ENCODE results near the gene DDX6.
"Not testable (repeated sequence)": the region's sequence is repeated elsewhere in the genome, so short reads cannot be mapped to it uniquely, and the experiment has no call there.

The DDX6 gene

GRCh38 chr11:118791111-118791960, at the start of gene DDX6:
Gene DDX6, minus strand, starts transcription at chr11:118791164. Its CDS starts 4,913 bp downstream, at chr11:118786251.
- peak; percentile 91 for DNase-seq

GRCh38 chr11:118838905-118839553, 48.1 kb upstream of the DDX6 start:
- DNase-seq = no peak

GRCh38 chr11:118837868-118838267, 46.9 kb upstream of the DDX6 start:
- no peak for DNase-seq

GRCh38 chr11:118834427-118835028, 43.6 kb upstream of the DDX6 start:
- no peak for DNase-seq

- no peak for DNase-seq
These were observed 36.2 kb upstream of the DDX6 start for GRCh38 chr11:118827118-118827517.

- not testable (repeated sequence) for DNase-seq
These were observed 32.1 kb upstream of the DDX6 start for GRCh38 chr11:118822936-118823510.

- peak; percentile 11 for DNase-seq
These were observed 29.7 kb upstream of the DDX6 start for GRCh38 chr11:118820412-118821357.

GRCh38 chr11:118820025-118820379, 29.0 kb upstream of the DDX6 start:
- not testable (repeated sequence) for DNase-seq

- no peak for DNase-seq
These were observed 28.5 kb upstream of the DDX6 start for GRCh38 chr11:118819334-118820024.

GRCh38 chr11:118818130-118818529, 27.2 kb upstream of the DDX6 start:
- DNase-seq = no peak

GRCh38 chr11:118813551-118813950, 22.6 kb upstream of the DDX6 start:
- no peak for DNase-seq

- DNase-seq = no peak
These were observed 21.5 kb upstream of the DDX6 start for GRCh38 chr11:118812485-118812884.

GRCh38 chr11:118807800-118808778, 17.1 kb upstream of the DDX6 start:
- no peak for DNase-seq

GRCh38 chr11:118806400-118806799, 15.4 kb upstream of the DDX6 start:
- no peak for DNase-seq

- no peak for DNase-seq
These were observed 13.1 kb upstream of the DDX6 start for GRCh38 chr11:118804094-118804493.

GRCh38 chr11:118799372-118799771, 8.4 kb upstream of the DDX6 start:
- no peak for DNase-seq

GRCh38 chr11:118797510-118797909, 6.5 kb upstream of the DDX6 start:
- DNase-seq = no peak

GRCh38 chr11:118792570-118793124, 1.7 kb upstream of the DDX6 start:
- DNase-seq = peak; percentile 65

GRCh38 chr11:118791961-118792569, 1.1 kb upstream of the DDX6 start:
- DNase-seq = peak; percentile 39
